ENCODE data around the gene HNF1A. TPM values are rescaled to one million over a fixed set of nuclear protein-coding genes. Genes with fewer than 3 reads are reported as not detected.

HNF1A gene
- total and polyA plus RNA-seq, 2 donors (not counting 1 experiment from before 2014, with no cell fraction given), result not detected

- no peaks in the 10 kb centered on the region for H3K4me1 Mint-ChIP-seq
- H3K27ac Mint-ChIP-seq, result no peak overlapping the region
- peaks cover 0 to 11% (median 0%) of the 10 kb centered on the region in 4 experiments for H3K27me3 ChIP-seq (replicated peaks in 1 of 4; ENCODE audit: control extremely low read depth in 1 of 4, control insufficient read depth in 3 of 4, insufficient read depth in 4 of 4, low read length in 3 of 4)
- no peak overlapping the region for H3K4me3 Mint-ChIP-seq
- H3K27me3 Mint-ChIP-seq, result peaks cover 22% of the 10 kb centered on the region
- ATAC-seq (ENCODE audit: low read depth) (no peak), DNase-seq (no peak)
- no peak overlapping the region for H2AFZ ChIP-seq (ENCODE audit: insufficient read depth, low read depth, low read length, poor library complexity, severe bottlenecking)
- H4K20me1 ChIP-seq (ENCODE audit: control insufficient read depth, insufficient read depth, low read length, poor library complexity, severe bottlenecking), result no peaks in the 10 kb centered on the region
- H3K79me2 ChIP-seq (ENCODE audit: control insufficient read depth, insufficient read depth, low read length), result no peaks in the 10 kb centered on the region
- H3K9me3 Mint-ChIP-seq (ENCODE audit: insufficient read depth), result peaks cover 3% of the 10 kb centered on the region
- H3K9ac ChIP-seq (ENCODE audit: low read length), result no peak overlapping the region
- intact Hi-C loops (cut with micrococcal nuclease), result no loop called here
- TF ChIP-seq EZH2 (IDR thresholded peaks at IDR 0.05; ENCODE audit: borderline replicate concordance, insufficient read depth, low read depth, low read length, poor library complexity, severe bottlenecking) (no peak), CTCF (IDR thresholded peaks at IDR 0.05) (no peak)
- ChIA-PET POLR2A (no interaction called here), CTCF (no interaction called here)
- no peak overlapping the region for H3K27ac ChIP-seq (ENCODE audit: low read length in 2 of 2)
- H3K4me3 ChIP-seq (ENCODE audit: control extremely low read depth in 1 of 5, extremely low read depth in 1 of 5, insufficient read depth in 1 of 5, low read depth in 2 of 5, low read length in 4 of 5), result no peak overlapping the region
- H3K4me1 ChIP-seq (ENCODE audit: control insufficient read depth in 2 of 2, insufficient read depth in 2 of 2, low read length in 2 of 2), result no peaks in the 10 kb centered on the region
- H3K9me3 ChIP-seq (ENCODE audit: control extremely low read depth in 1 of 3, control insufficient read depth in 2 of 3, insufficient read depth in 1 of 3, low read length in 2 of 3), result peaks cover 0 to 4% (median 0%) of the 10 kb centered on the region in 3 donors
- no peaks in the 10 kb centered on the region for H3K36me3 ChIP-seq (replicated peaks in 1 of 2; ENCODE audit: control extremely low read depth in 1 of 2, control insufficient read depth in 1 of 2, extremely low read depth in 1 of 2, insufficient read depth in 2 of 2, low read length in 1 of 2)
- no CpG with 5 or more reads among the region's 1 CpG for WGBS (ENCODE audit: insufficient coverage)
- no peak overlapping the region for H3K4me2 ChIP-seq (replicated peaks; ENCODE audit: low read depth, low read length, poor library complexity, severe bottlenecking)
Measured at GRCh38 chr12:120992989-120993388, 14.6 kb downstream of the HNF1A start.

GRCh38 chr12:120993496-120993895 is 15.2 kb downstream of the HNF1A start:
- ATAC-seq (ENCODE audit: low read depth), result no peak
- H3K4me3 ChIP-seq (ENCODE audit: control extremely low read depth in 1 of 5, extremely low read depth in 1 of 5, insufficient read depth in 1 of 5, low read depth in 2 of 5, low read length in 4 of 5), result no peak overlapping the region
- intact Hi-C loops (cut with micrococcal nuclease), result no loop called here
- H4K20me1 ChIP-seq (ENCODE audit: control insufficient read depth, insufficient read depth, low read length, poor library complexity, severe bottlenecking), result no peaks in the 10 kb centered on the region
- Mint-ChIP-seq H3K27ac (no peak overlapping the region), H3K4me1 (no peaks in the 10 kb centered on the region), H3K27me3 (peaks cover 22% of the 10 kb centered on the region), H3K4me3 (no peak overlapping the region), H3K9me3 (ENCODE audit: insufficient read depth) (no peaks in the 10 kb centered on the region)
- H3K9ac ChIP-seq (ENCODE audit: low read length), result no peak overlapping the region
- no peaks in the 10 kb centered on the region for H3K4me1 ChIP-seq (ENCODE audit: control insufficient read depth in 2 of 2, insufficient read depth in 2 of 2, low read length in 2 of 2)
- WGBS (ENCODE audit: insufficient coverage), result 95% methylated on average over 11 of the region's 11 CpGs
- no peak for DNase-seq
- H3K27ac ChIP-seq (ENCODE audit: low read length in 2 of 2), result no peak overlapping the region
- H3K27me3 ChIP-seq (replicated peaks in 1 of 4; ENCODE audit: control extremely low read depth in 1 of 4, control insufficient read depth in 3 of 4, insufficient read depth in 4 of 4, low read length in 3 of 4), result peaks cover 0 to 11% (median 0%) of the 10 kb centered on the region in 4 experiments
- ChIA-PET CTCF (no interaction called here), POLR2A (no interaction called here)
- TF ChIP-seq EZH2 (IDR thresholded peaks at IDR 0.05; ENCODE audit: borderline replicate concordance, insufficient read depth, low read depth, low read length, poor library complexity, severe bottlenecking), result no peak
- TF ChIP-seq CTCF (IDR thresholded peaks at IDR 0.05), result no peak
- H2AFZ ChIP-seq (ENCODE audit: insufficient read depth, low read depth, low read length, poor library complexity, severe bottlenecking), result no peak overlapping the region
- peaks cover 0 to 4% (median 0%) of the 10 kb centered on the region in 3 donors for H3K9me3 ChIP-seq (ENCODE audit: control extremely low read depth in 1 of 3, control insufficient read depth in 2 of 3, insufficient read depth in 1 of 3, low read length in 2 of 3)
- no peak overlapping the region for H3K4me2 ChIP-seq (replicated peaks; ENCODE audit: low read depth, low read length, poor library complexity, severe bottlenecking)
- no peaks in the 10 kb centered on the region for H3K79me2 ChIP-seq (ENCODE audit: control insufficient read depth, insufficient read depth, low read length)
- no peaks in the 10 kb centered on the region for H3K36me3 ChIP-seq (replicated peaks in 1 of 2; ENCODE audit: control extremely low read depth in 1 of 2, control insufficient read depth in 1 of 2, extremely low read depth in 1 of 2, insufficient read depth in 2 of 2, low read length in 1 of 2)
